ENCODE data around the gene CELSR1. TPM values are rescaled to one million over a fixed set of nuclear protein-coding genes. Genes with fewer than 3 reads are reported as not detected.

Gene CELSR1
- total RNA-seq, 3 donors from 2014 or later (not counting 1 experiment from before 2014, with no cell fraction given), result 0.89 to 3.9 (median 1.9) TPM

DNA sequence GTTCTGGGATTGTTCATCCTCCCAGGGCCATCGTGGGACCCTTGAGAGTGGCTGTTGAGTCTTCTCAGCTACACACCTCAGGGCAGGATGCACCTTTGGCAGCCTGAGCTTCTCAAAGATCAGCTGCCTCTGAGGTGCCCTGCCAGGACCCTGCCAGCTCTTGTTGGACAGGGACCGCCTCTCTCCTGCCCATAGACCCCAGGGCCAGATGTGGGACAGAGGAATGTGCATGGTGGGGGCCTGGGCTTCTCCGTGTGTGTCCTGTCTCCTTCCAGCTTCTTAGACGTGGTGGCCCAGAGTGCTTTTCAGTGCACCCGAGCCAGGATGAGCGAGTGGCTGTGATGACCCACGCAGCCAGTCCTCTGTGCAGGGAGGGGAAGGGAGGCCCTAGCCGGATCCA is 207.8 kb downstream of the CELSR1 start:
- H3K27me3 ChIP-seq (ENCODE audit: control insufficient read depth, insufficient read depth, low read length), result no peaks in the 10 kb centered on the region
- no peaks in the 10 kb centered on the region for H3K27me3 Mint-ChIP-seq (ENCODE audit: low read depth in 2 of 2)
- no peak overlapping the region for H3K27ac ChIP-seq (ENCODE audit: low read length)
- peaks cover under 1% of the 10 kb centered on the region for H3K4me1 ChIP-seq (ENCODE audit: control insufficient read depth, insufficient read depth, low read length)
- no peaks in the 10 kb centered on the region for H3K4me1 Mint-ChIP-seq
- no peak overlapping the region for H3K4me3 Mint-ChIP-seq
- no peak overlapping the region for H3K4me3 ChIP-seq (ENCODE audit: low read length)
- intact Hi-C loops (cut with micrococcal nuclease), result no loop called here
- no peaks in the 10 kb centered on the region for H3K36me3 ChIP-seq (ENCODE audit: control insufficient read depth, insufficient read depth, low read length)
- H3K9me3 ChIP-seq (ENCODE audit: control insufficient read depth, insufficient read depth, low read length), result no peaks in the 10 kb centered on the region
- H3K36me3 Mint-ChIP-seq, result no peaks in the 10 kb centered on the region
- no peak overlapping the region for H3K27ac Mint-ChIP-seq
- DNase-seq, result no peak
- no peaks in the 10 kb centered on the region for H3K9me3 Mint-ChIP-seq
- ATAC-seq, result no peak
- TF ChIP-seq, protein P1, sequence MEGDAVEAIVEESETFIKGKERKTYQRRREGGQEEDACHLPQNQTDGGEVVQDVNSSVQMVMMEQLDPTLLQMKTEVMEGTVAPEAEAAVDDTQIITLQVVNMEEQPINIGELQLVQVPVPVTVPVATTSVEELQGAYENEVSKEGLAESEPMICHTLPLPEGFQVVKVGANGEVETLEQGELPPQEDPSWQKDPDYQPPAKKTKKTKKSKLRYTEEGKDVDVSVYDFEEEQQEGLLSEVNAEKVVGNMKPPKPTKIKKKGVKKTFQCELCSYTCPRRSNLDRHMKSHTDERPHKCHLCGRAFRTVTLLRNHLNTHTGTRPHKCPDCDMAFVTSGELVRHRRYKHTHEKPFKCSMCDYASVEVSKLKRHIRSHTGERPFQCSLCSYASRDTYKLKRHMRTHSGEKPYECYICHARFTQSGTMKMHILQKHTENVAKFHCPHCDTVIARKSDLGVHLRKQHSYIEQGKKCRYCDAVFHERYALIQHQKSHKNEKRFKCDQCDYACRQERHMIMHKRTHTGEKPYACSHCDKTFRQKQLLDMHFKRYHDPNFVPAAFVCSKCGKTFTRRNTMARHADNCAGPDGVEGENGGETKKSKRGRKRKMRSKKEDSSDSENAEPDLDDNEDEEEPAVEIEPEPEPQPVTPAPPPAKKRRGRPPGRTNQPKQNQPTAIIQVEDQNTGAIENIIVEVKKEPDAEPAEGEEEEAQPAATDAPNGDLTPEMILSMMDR (IDR thresholded peaks at IDR 0.05), result no peak
- WGBS (ENCODE audit: insufficient coverage), result 98% methylated on average over 7 of the region's 8 CpGs

DNA sequence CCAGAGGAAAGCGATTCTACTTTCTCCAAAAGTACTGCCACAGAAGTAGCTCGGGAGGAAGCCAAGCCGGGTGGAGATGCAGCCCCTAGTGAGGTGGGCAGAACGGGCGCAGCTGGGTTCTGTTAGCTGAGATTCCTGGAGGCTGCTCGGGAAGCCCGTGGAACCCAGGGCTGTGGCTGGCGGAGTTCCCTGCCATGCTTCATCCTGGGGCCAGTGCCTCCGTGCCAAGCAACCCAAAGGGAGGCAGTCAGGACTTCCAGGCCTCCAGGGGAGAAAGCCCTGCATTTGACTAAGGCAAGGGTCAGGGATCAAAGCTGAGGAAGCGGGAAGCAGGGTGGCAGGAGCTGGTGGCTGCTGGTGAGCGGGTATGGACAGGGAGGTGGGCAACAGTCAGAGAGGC is 208.6 kb downstream of the CELSR1 start:
- no peak for DNase-seq
- ATAC-seq, result no peak
- H3K36me3 ChIP-seq (ENCODE audit: control insufficient read depth, insufficient read depth, low read length), result no peaks in the 10 kb centered on the region
- no peak overlapping the region for H3K27ac Mint-ChIP-seq
- no peaks in the 10 kb centered on the region for H3K4me1 Mint-ChIP-seq
- TF ChIP-seq, protein P1 (IDR thresholded peaks at IDR 0.05), result no peak
- no peak overlapping the region for H3K4me3 ChIP-seq (ENCODE audit: low read length)
- H3K27ac ChIP-seq (ENCODE audit: low read length), result no peak overlapping the region
- H3K9me3 Mint-ChIP-seq, result no peaks in the 10 kb centered on the region
- H3K4me1 ChIP-seq (ENCODE audit: control insufficient read depth, insufficient read depth, low read length), result no peaks in the 10 kb centered on the region
- no peak overlapping the region for H3K4me3 Mint-ChIP-seq
- 99% methylated on average over 11 of the region's 11 CpGs for WGBS (ENCODE audit: insufficient coverage)
- intact Hi-C loops (cut with micrococcal nuclease), result no loop called here
- no peaks in the 10 kb centered on the region for H3K27me3 ChIP-seq (ENCODE audit: control insufficient read depth, insufficient read depth, low read length)
- H3K27me3 Mint-ChIP-seq (ENCODE audit: low read depth in 2 of 2), result no peaks in the 10 kb centered on the region
- H3K9me3 ChIP-seq (ENCODE audit: control insufficient read depth, insufficient read depth, low read length), result no peaks in the 10 kb centered on the region
- no peaks in the 10 kb centered on the region for H3K36me3 Mint-ChIP-seq

DNA sequence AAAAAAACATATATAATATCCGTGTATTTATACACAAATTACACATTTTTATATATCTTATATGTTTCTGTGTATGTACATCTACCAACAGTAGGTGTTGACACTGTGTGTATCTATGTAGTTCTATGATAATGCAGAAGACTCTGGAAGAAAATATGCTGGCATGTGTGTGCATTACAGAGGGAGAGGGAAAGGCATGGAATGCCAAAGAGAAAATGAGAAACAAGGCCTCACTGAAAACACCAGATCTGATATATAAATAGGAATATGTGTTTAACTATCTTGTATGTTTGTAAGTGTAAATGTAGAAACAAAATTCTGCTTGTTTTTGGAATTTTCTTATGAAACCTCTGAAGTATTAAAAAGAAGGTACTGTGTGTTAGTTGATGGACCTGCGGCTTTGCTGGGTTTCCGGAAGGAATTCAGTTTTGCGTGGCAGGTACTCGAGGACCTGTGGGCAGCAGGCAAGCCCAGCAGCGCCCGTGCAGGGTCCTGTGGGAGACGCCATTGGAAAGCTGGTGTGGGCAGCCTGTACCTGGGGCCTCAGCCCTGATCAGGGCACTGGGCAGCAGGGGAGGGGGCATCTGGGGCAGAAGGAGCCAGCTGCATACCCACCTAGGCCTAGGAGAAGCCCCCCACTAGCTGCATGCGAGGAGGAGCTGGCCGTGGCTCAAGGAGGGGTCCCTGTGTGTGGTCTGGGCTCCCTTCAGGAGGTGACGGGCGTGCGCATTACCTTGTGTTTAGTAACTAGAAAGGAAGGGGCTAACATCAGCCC is 209.5 kb downstream of the CELSR1 start:
- ATAC-seq, result no peak
- Mint-ChIP-seq H3K27ac (no peak overlapping the region), H3K9me3 (no peaks in the 10 kb centered on the region), H3K4me1 (no peaks in the 10 kb centered on the region), H3K4me3 (no peak overlapping the region), H3K36me3 (no peaks in the 10 kb centered on the region), H3K27me3 (ENCODE audit: low read depth in 2 of 2) (no peaks in the 10 kb centered on the region)
- Histone ChIP-seq H3K27ac (ENCODE audit: low read length) (no peak overlapping the region), H3K27me3 (ENCODE audit: control insufficient read depth, insufficient read depth, low read length) (no peaks in the 10 kb centered on the region), H3K4me3 (ENCODE audit: low read length) (no peak overlapping the region), H3K9me3 (ENCODE audit: control insufficient read depth, insufficient read depth, low read length) (no peaks in the 10 kb centered on the region), H3K36me3 (ENCODE audit: control insufficient read depth, insufficient read depth, low read length) (no peaks in the 10 kb centered on the region), H3K4me1 (ENCODE audit: control insufficient read depth, insufficient read depth, low read length) (no peaks in the 10 kb centered on the region)
- TF ChIP-seq, protein P1 (IDR thresholded peaks at IDR 0.05), result no peak
- DNase-seq, result no peak
- intact Hi-C loops (cut with micrococcal nuclease), result no loop called here
- WGBS (ENCODE audit: insufficient coverage), result 99% methylated on average over 12 of the region's 13 CpGs

Measured in natural killer cell (primary cell).